ENCODE results near the gene MED13.

The MED13 gene

GRCh38 chr17:61974115-61974514 lies 91.0 kb downstream of the MED13 start:
- peaks cover under 1% of the 10 kb centered on the region for H3K36me3 ChIP-seq (ENCODE audit: insufficient read depth)
- no peak for TF ChIP-seq CTCF (conservative IDR thresholded peaks at IDR 0.05; ENCODE audit: low read depth, low read length)

GRCh38 chr17:61972311-61972710 lies 92.8 kb downstream of the MED13 start:
- Histone ChIP-seq H3K36me3 (ENCODE audit: insufficient read depth) (peaks cover 5% of the 10 kb centered on the region), H2AFZ (ENCODE audit: low read depth) (no peak overlapping the region)

More at GRCh38 chr17:61974115-61974514, 91.0 kb downstream of the MED13 start:
- Histone ChIP-seq H3K4me2 (no peak overlapping the region), H4K20me1 (ENCODE audit: insufficient read depth) (0 out of 2 replicates have a peak, but pooled peaks cover 4% of the 10 kb centered on the region), H2AFZ (ENCODE audit: low read depth) (no peak overlapping the region), H3K27ac (no peak overlapping the region), H3K4me1 (ENCODE audit: low read depth, poor library complexity, severe bottlenecking) (no peaks in the 10 kb centered on the region), H3K9ac (no peak overlapping the region), H3K4me3 (IDR thresholded peaks at IDR 0.05; ENCODE audit: insufficient read depth, low read depth, low read length) (no peak overlapping the region), H3K27me3 (ENCODE audit: insufficient read depth, low read depth) (no peaks in the 10 kb centered on the region), H3K79me2 (ENCODE audit: insufficient read depth, low read depth) (peaks cover 14% of the 10 kb centered on the region; the same call in 1 of the 2 replicates)

GRCh38 chr17:61970030-61970429 lies 95.0 kb downstream of the MED13 start:
- Histone ChIP-seq H4K20me1 (ENCODE audit: insufficient read depth) (0 out of 2 replicates have a peak, but pooled peaks cover 4% of the 10 kb centered on the region), H3K9ac (no peak overlapping the region), H3K4me1 (ENCODE audit: low read depth, poor library complexity, severe bottlenecking) (no peaks in the 10 kb centered on the region), H3K27me3 (ENCODE audit: insufficient read depth, low read depth) (no peaks in the 10 kb centered on the region), H3K4me3 (IDR thresholded peaks at IDR 0.05; ENCODE audit: insufficient read depth, low read depth, low read length) (no peak overlapping the region), H2AFZ (ENCODE audit: low read depth) (no peak overlapping the region), H3K27ac (no peak overlapping the region), H3K36me3 (ENCODE audit: insufficient read depth) (peaks cover 5% of the 10 kb centered on the region), H3K4me2 (no peak overlapping the region), H3K79me2 (ENCODE audit: insufficient read depth, low read depth) (peaks cover 20% of the 10 kb centered on the region)
- no peak for TF ChIP-seq CTCF (conservative IDR thresholded peaks at IDR 0.05; ENCODE audit: low read depth, low read length)

More at GRCh38 chr17:61972311-61972710, 92.8 kb downstream of the MED13 start:
- Histone ChIP-seq H3K9ac (no peak overlapping the region), H3K27me3 (ENCODE audit: insufficient read depth, low read depth) (no peaks in the 10 kb centered on the region), H3K4me3 (IDR thresholded peaks at IDR 0.05; ENCODE audit: insufficient read depth, low read depth, low read length) (no peak overlapping the region), H4K20me1 (ENCODE audit: insufficient read depth) (0 out of 2 replicates have a peak, but pooled peaks cover 4% of the 10 kb centered on the region), H3K4me2 (no peak overlapping the region), H3K27ac (no peak overlapping the region), H3K4me1 (ENCODE audit: low read depth, poor library complexity, severe bottlenecking) (no peaks in the 10 kb centered on the region), H3K79me2 (ENCODE audit: insufficient read depth, low read depth) (peaks cover 14% of the 10 kb centered on the region; the same call in 1 of the 2 replicates)
- TF ChIP-seq CTCF (conservative IDR thresholded peaks at IDR 0.05; ENCODE audit: low read depth, low read length): no peak

- no peak overlapping the region for H3K27ac ChIP-seq
- H2AFZ ChIP-seq (ENCODE audit: low read depth): no peak overlapping the region
- no peak for TF ChIP-seq CTCF (conservative IDR thresholded peaks at IDR 0.05; ENCODE audit: low read depth, low read length)
- 0 out of 2 replicates have a peak, but pooled peaks cover 4% of the 10 kb centered on the region for H4K20me1 ChIP-seq (ENCODE audit: insufficient read depth)
- peaks cover 7% of the 10 kb centered on the region; the same call in 1 of the 2 replicates for H3K79me2 ChIP-seq (ENCODE audit: insufficient read depth, low read depth)
- peaks cover 12% of the 10 kb centered on the region for H3K36me3 ChIP-seq (ENCODE audit: insufficient read depth)
- no peaks in the 10 kb centered on the region for H3K4me1 ChIP-seq (ENCODE audit: low read depth, poor library complexity, severe bottlenecking)
- H3K9ac ChIP-seq: no peak overlapping the region
- no peak overlapping the region for H3K4me3 ChIP-seq (IDR thresholded peaks at IDR 0.05; ENCODE audit: insufficient read depth, low read depth, low read length)
- H3K27me3 ChIP-seq (ENCODE audit: insufficient read depth, low read depth): no peaks in the 10 kb centered on the region
- no peak overlapping the region for H3K4me2 ChIP-seq
Observed at GRCh38 chr17:61968757-61969156, 96.3 kb downstream of the MED13 start.

Data from KMS-11 (cell line).